PFSK-1 (cell line): ENCODE data around the gene CROCC2.

ENCODE experiments used
- FOXP2 ChIP-seq: optimal IDR thresholded peaks from 2 replicates; pipeline ENCODE3; 2011; ENCODE audit warnings: borderline replicate concordance, control low read depth, inconsistent platforms; ENCODE audit not compliant: insufficient read depth; ENCODE audit errors: extremely low read length, extremely low read depth
- POLR2AphosphoS5 ChIP-seq: IDR thresholded peaks from 2 replicates; pipeline ENCODE4 v1.6.1; 2012; ENCODE audit warnings: low read depth, mild to moderate bottlenecking, control low read depth, low read length, moderate library complexity
- SIN3A ChIP-seq: IDR thresholded peaks from 2 replicates; pipeline ENCODE4 v1.6.1; 2012; ENCODE audit warnings: mild to moderate bottlenecking, low read length, moderate library complexity, borderline replicate concordance; ENCODE audit not compliant: insufficient read depth
- TAF1 ChIP-seq: IDR thresholded peaks from 2 replicates; pipeline ENCODE4 v1.6.1; 2012; ENCODE audit warnings: low read length, control low read depth, borderline replicate concordance; ENCODE audit not compliant: insufficient read depth
- TF ChIP-seq, protein P1 (sequence below), 2 experiments: IDR thresholded peaks; 2 replicates each; pipeline versions ENCODE4 v1.6.1 to v1.8.0; 2011 to 2012; ENCODE audit warnings: low read depth in 2 of 2, low read length in 2 of 2, control low read depth in 1 of 2, inconsistent platforms in 1 of 2, mild to moderate bottlenecking in 1 of 2, moderate library complexity in 1 of 2; ENCODE audit not compliant: insufficient read depth in 1 of 2

The CROCC2 gene

GRCh38 chr2:240915526-240916341 is 9.6 kb downstream of the CROCC2 start:
- TF ChIP-seq, protein P1, sequence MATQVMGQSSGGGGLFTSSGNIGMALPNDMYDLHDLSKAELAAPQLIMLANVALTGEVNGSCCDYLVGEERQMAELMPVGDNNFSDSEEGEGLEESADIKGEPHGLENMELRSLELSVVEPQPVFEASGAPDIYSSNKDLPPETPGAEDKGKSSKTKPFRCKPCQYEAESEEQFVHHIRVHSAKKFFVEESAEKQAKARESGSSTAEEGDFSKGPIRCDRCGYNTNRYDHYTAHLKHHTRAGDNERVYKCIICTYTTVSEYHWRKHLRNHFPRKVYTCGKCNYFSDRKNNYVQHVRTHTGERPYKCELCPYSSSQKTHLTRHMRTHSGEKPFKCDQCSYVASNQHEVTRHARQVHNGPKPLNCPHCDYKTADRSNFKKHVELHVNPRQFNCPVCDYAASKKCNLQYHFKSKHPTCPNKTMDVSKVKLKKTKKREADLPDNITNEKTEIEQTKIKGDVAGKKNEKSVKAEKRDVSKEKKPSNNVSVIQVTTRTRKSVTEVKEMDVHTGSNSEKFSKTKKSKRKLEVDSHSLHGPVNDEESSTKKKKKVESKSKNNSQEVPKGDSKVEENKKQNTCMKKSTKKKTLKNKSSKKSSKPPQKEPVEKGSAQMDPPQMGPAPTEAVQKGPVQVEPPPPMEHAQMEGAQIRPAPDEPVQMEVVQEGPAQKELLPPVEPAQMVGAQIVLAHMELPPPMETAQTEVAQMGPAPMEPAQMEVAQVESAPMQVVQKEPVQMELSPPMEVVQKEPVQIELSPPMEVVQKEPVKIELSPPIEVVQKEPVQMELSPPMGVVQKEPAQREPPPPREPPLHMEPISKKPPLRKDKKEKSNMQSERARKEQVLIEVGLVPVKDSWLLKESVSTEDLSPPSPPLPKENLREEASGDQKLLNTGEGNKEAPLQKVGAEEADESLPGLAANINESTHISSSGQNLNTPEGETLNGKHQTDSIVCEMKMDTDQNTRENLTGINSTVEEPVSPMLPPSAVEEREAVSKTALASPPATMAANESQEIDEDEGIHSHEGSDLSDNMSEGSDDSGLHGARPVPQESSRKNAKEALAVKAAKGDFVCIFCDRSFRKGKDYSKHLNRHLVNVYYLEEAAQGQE (IDR thresholded peaks at IDR 0.05; ENCODE audit: insufficient read depth in 1 of 2, low read depth in 2 of 2, low read length in 2 of 2): no peak
- TF ChIP-seq SIN3A: no peak
- no peak for TF ChIP-seq TAF1
- no peak for TF ChIP-seq FOXP2
- TF ChIP-seq POLR2AphosphoS5: no peak

GRCh38 chr2:240916571-240917008 is 10.5 kb downstream of the CROCC2 start:
- TF ChIP-seq, protein P1 (IDR thresholded peaks at IDR 0.05; ENCODE audit: insufficient read depth in 1 of 2, low read depth in 2 of 2, low read length in 2 of 2): no peak
- TF ChIP-seq SIN3A: no peak
- no peak for TF ChIP-seq FOXP2
- no peak for TF ChIP-seq POLR2AphosphoS5
- TF ChIP-seq TAF1: no peak

DNA sequence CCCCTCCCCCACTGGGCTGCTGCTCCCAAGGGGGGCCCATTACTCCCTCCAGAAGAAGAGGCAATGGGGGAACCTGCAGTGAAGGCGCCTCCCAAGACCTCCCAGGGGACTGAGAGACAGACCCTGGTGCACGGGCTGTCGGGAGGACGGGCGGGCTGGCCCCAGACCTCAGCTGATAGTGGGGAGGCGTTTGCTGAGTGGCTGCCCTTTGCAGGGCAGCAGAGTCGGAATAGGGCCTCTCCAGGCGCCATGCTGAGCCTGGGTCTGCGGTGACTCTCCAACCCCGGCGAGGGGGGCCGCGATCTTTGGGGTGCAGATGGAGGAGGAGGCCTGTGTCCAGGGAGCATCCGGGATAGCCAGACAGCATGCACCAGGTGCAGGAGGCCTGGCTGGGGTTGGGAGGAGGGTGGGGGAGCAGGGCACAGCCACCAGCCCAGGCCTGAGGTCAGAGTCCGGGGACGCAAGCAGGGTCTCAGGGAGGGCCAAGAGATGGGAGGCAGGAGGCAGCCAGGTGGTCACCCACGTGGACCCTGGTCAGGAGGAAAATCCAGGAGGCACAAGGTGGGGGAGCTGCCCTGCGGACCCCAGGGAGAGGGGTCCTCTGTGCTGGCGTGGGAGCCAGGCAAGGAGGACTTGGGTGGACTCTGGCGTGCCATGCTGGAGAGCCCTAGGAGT is 11.0 kb downstream of the CROCC2 start:
- no peak for TF ChIP-seq TAF1

DNA sequence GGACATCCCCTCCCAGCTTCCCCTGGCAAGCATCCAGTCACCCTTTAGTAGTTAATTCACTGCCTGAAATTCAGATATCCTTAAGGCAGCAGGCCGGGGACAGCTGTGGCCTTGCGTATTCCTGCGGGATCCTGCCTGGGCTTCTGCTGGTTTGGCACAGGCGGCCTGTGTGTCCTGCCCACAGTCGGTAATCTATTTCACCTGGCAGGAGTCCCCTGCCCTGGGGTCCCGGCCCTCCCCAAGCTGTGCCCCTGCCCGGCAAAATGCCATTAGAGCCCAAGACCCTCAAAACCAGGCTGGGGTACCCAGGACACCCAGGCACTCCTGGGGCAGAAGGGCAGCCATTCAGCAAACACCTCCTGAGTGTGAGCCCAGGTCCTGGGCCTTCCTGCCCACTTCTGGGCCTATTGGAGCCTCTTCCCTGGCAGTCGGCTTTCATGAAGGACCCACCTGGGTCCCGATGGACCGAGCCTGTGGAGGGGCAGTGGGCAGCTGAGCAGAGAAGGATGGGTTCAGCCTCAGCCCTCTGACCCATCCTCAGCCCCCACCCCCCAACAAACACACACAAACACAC is 11.6 kb downstream of the CROCC2 start:
- TF ChIP-seq FOXP2 (no peak), POLR2AphosphoS5 (no peak), TAF1 (no peak), SIN3A (no peak)
- TF ChIP-seq, protein P1 (IDR thresholded peaks at IDR 0.05; ENCODE audit: insufficient read depth in 1 of 2, low read depth in 2 of 2, low read length in 2 of 2): no peak

- TF ChIP-seq POLR2AphosphoS5 (no peak), TAF1 (no peak), FOXP2 (no peak), SIN3A (no peak)
- TF ChIP-seq, protein P1 (IDR thresholded peaks at IDR 0.05; ENCODE audit: insufficient read depth in 1 of 2, low read depth in 2 of 2, low read length in 2 of 2): no peak
Measured at GRCh38 chr2:240918258-240919091, 12.3 kb downstream of the CROCC2 start.
